ENCODE measurements around the gene AQP7.

DNA sequence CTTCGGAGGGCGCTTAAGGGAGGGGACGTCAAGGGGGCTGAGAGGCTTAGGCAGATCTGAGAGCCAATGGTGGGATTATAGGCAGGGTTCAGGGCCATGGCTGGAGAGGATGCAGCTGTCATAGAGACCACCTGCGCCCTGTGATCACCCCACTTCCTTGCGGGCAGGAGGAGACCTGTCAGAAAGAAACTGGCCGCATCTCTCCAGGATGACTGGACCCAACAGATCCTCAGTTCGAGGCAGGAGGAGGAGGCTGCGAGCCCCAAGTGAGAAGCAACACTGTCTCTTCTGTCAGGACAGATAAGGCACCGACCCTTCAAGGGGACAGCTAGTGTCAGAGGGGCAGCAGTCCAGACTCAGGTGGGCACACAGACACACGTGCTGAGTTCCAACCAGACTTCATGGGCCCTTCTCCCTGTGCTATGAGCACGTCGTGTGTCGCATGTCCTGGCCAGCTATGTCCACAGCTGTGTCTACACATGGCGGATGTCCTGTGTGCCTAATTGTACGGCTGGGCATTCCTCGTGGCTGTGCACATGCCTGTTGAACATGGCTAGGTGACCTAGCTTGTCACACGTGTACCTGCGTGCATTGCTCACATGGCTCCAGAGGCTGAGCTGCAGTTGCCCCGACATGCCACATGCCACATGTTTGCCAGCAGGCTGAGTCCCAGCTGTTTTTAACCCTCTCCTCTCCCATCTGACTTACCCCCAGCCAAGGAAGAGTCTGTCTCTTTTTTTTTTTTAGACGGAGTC, 45.6 kb upstream of the AQP7 start:
- TF ChIP-seq, protein P1, sequence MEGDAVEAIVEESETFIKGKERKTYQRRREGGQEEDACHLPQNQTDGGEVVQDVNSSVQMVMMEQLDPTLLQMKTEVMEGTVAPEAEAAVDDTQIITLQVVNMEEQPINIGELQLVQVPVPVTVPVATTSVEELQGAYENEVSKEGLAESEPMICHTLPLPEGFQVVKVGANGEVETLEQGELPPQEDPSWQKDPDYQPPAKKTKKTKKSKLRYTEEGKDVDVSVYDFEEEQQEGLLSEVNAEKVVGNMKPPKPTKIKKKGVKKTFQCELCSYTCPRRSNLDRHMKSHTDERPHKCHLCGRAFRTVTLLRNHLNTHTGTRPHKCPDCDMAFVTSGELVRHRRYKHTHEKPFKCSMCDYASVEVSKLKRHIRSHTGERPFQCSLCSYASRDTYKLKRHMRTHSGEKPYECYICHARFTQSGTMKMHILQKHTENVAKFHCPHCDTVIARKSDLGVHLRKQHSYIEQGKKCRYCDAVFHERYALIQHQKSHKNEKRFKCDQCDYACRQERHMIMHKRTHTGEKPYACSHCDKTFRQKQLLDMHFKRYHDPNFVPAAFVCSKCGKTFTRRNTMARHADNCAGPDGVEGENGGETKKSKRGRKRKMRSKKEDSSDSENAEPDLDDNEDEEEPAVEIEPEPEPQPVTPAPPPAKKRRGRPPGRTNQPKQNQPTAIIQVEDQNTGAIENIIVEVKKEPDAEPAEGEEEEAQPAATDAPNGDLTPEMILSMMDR (IDR thresholded peaks at IDR 0.05), result no peak
- no peak for TF ChIP-seq POLR2A (IDR thresholded peaks at IDR 0.05)

Data from uterus (tissue), 2 donors.